ENCODE measurements around the gene EDAR.

The EDAR gene

GRCh38 chr2:108854484-108854883 lies 134.5 kb downstream of the EDAR start:
- in situ Hi-C loops (cut with MboI; ENCODE audit: low pct_unique_long_range_greater_than_20kb, low sequenced_read_pairs, unreplicated experiment), result loop anchor here (25.0 kb wide), 1 partner anchor 108 kb away; no protein-coding TSS in a partner anchor
- no peak for DNase-seq (ENCODE audit: low spot score)
- TF ChIP-seq, protein P1, sequence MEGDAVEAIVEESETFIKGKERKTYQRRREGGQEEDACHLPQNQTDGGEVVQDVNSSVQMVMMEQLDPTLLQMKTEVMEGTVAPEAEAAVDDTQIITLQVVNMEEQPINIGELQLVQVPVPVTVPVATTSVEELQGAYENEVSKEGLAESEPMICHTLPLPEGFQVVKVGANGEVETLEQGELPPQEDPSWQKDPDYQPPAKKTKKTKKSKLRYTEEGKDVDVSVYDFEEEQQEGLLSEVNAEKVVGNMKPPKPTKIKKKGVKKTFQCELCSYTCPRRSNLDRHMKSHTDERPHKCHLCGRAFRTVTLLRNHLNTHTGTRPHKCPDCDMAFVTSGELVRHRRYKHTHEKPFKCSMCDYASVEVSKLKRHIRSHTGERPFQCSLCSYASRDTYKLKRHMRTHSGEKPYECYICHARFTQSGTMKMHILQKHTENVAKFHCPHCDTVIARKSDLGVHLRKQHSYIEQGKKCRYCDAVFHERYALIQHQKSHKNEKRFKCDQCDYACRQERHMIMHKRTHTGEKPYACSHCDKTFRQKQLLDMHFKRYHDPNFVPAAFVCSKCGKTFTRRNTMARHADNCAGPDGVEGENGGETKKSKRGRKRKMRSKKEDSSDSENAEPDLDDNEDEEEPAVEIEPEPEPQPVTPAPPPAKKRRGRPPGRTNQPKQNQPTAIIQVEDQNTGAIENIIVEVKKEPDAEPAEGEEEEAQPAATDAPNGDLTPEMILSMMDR (IDR thresholded peaks at IDR 0.05; ENCODE audit: extremely low read depth, insufficient read depth, missing control alignments), result no peak

GRCh38 chr2:108853421-108853820 lies 135.6 kb downstream of the EDAR start:
- TF ChIP-seq, protein P1 (IDR thresholded peaks at IDR 0.05; ENCODE audit: extremely low read depth, insufficient read depth, missing control alignments), result no peak
- no peak for DNase-seq (ENCODE audit: low spot score)
- in situ Hi-C loops (cut with MboI; ENCODE audit: low pct_unique_long_range_greater_than_20kb, low sequenced_read_pairs, unreplicated experiment), result loop anchor here (25.0 kb wide), 1 partner anchor 109 kb away; no protein-coding TSS in a partner anchor

DNA sequence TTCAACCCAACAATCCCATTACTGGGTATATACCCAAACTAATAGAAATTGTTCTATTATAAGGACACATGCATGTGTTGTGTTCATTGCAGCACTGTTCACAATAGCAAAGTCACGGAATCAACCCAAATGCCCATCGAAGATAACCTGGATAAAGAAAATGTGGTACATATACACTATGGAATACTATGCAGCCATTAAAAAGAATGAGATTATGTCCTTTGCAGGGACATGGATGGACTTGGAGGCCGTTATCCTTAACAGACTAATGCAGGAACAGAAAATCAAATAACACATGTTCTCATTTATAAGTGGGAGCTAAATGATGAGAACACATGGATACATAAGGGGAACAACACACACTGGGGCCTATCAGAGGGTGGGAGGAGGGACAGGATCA lies 136.6 kb downstream of the EDAR start:
- no peak for DNase-seq (ENCODE audit: low spot score)
- TF ChIP-seq, protein P1 (IDR thresholded peaks at IDR 0.05; ENCODE audit: extremely low read depth, insufficient read depth, missing control alignments), result no peak
- in situ Hi-C loops (cut with MboI; ENCODE audit: low pct_unique_long_range_greater_than_20kb, low sequenced_read_pairs, unreplicated experiment), result loop anchor here (25.0 kb wide), 1 partner anchor 110 kb away; no protein-coding TSS in a partner anchor

DNA sequence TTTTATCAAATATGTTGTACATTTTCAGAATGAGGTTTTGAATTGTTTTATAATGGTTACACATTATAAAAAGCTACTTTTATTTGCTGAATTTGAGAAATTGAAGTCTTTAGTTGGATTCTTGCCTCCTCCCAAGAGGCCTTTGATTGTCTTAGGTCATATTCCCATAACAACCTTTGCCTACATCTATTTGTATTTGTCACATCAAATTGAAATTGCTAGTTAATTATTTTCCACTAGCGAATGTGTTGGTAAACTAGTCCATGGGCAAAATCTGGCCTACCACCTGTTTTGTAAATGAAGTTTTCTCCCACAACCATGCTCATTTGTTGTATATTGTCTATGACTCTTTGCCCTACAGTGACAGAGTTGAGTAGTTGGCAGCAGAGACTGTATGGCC lies 142.0 kb downstream of the EDAR start:
- no peak for DNase-seq (ENCODE audit: low spot score)
- in situ Hi-C loops (cut with MboI; ENCODE audit: low pct_unique_long_range_greater_than_20kb, low sequenced_read_pairs, unreplicated experiment), result no loop called here
- TF ChIP-seq, protein P1 (IDR thresholded peaks at IDR 0.05; ENCODE audit: extremely low read depth, insufficient read depth, missing control alignments), result no peak

- TF ChIP-seq, protein P1 (IDR thresholded peaks at IDR 0.05; ENCODE audit: extremely low read depth, insufficient read depth, missing control alignments), result no peak
- in situ Hi-C loops (cut with MboI; ENCODE audit: low pct_unique_long_range_greater_than_20kb, low sequenced_read_pairs, unreplicated experiment), result no loop called here
- no peak for DNase-seq (ENCODE audit: low spot score)
These were observed 143.1 kb downstream of the EDAR start for GRCh38 chr2:108845923-108846322.
